B cell (primary cell): ENCODE results near the gene ALX1. TPM values are rescaled to one million over a fixed set of nuclear protein-coding genes. Genes with fewer than 3 reads are reported as not detected.

Experiments used
- ATAC-seq: fragments of 200-7000 bp; cut with Tn5 transposase; one replicate; pipeline ENCODE4 v1.10.0; 2021; ENCODE audit warnings: low read depth, mild to moderate bottlenecking, moderate number of reproducible peaks, moderate library complexity
- CTCF ChIA-PET: fragments of 350-600 bp; sonication (Branson Sonifier 250); formaldehyde crosslinking; loops from one replicate; lab custom pipeline; 2021; ENCODE audit warnings: antibody characterized with exemption, inconsistent platforms; lab: Charles Lee
- POLR2A ChIA-PET: fragments of 350-600 bp; sonication (Branson Sonifier 250); formaldehyde crosslinking; loops from one replicate; lab custom pipeline; 2021; ENCODE audit warnings: antibody characterized with exemption; lab: Charles Lee
- DNase-seq: peaks from one replicate; pipeline ENCODE4 v3.0.0; 2013
- H2AFZ ChIP-seq: 2 replicates; pipeline ENCODE4 v1.6.1; 2012; ENCODE audit warnings: mild to moderate bottlenecking, low read depth, low read length; ENCODE audit not compliant: insufficient read depth, poor library complexity, severe bottlenecking
- H3K27ac ChIP-seq, 2 donors: 1 replicate in 1 of 2; 2 replicates in 1 of 2; pipeline ENCODE4 v1.5.1; 2012 to 2013; ENCODE audit warnings: low read length in 2 of 2, mild to moderate bottlenecking in 2 of 2, moderate library complexity in 1 of 2
- H3K27me3 ChIP-seq, 4 experiments: fragments of 200-600 bp in 1 of 4; sonication (generic) in 1 of 4; replicated peaks in 1 of 4; 1 replicate in 2 of 4; 2 replicates in 2 of 4; pipeline versions ENCODE4 v1.6.1 to v1.7.0; 2013 to 2016; ENCODE audit warnings: low read length in 3 of 4, mild to moderate bottlenecking in 2 of 4, mixed read lengths in 1 of 4, moderate library complexity in 1 of 4; ENCODE audit not compliant: insufficient read depth in 4 of 4, control insufficient read depth in 3 of 4; ENCODE audit errors: control extremely low read depth in 1 of 4
- H3K36me3 ChIP-seq, 2 experiments: replicated peaks in 1 of 2; 1 replicate in 1 of 2; 2 replicates in 1 of 2; pipeline versions ENCODE4 v1.6.1 to v1.7.1; 2013; ENCODE audit warnings: low read length in 1 of 2; ENCODE audit not compliant: insufficient read depth in 2 of 2, control insufficient read depth in 1 of 2; ENCODE audit errors: control extremely low read depth in 1 of 2, extremely low read depth in 1 of 2
- H3K4me1 ChIP-seq, 2 donors: fragments of 200-600 bp in 1 of 2; sonication (generic) in 1 of 2; 1 replicate in 1 of 2; 2 replicates in 1 of 2; pipeline versions ENCODE4 v1.5.1 to v1.6.1; 2013 to 2017; ENCODE audit warnings: low read length in 2 of 2; ENCODE audit not compliant: control insufficient read depth in 2 of 2, insufficient read depth in 2 of 2
- H3K4me2 ChIP-seq: replicated peaks from 2 replicates; pipeline ENCODE3; 2012; ENCODE audit warnings: mild to moderate bottlenecking, low read depth, low read length; ENCODE audit not compliant: poor library complexity, severe bottlenecking
- H3K4me3 ChIP-seq, 5 experiments: fragments of 200-600 bp in 1 of 5; sonication (generic) in 1 of 5; 1 replicate in 3 of 5; 2 replicates in 2 of 5; pipeline versions ENCODE4 v1.5.1 to v1.7.0; 2011 to 2016; ENCODE audit warnings: low read length in 4 of 5, mild to moderate bottlenecking in 4 of 5, low read depth in 2 of 5, control low read depth in 1 of 5, moderate library complexity in 1 of 5; ENCODE audit not compliant: insufficient read depth in 1 of 5; ENCODE audit errors: control extremely low read depth in 1 of 5, extremely low read depth in 1 of 5
- H3K79me2 ChIP-seq: fragments of 200-600 bp; sonication (generic); one replicate; pipeline ENCODE4 v1.6.0; 2016; ENCODE audit warnings: low read length; ENCODE audit not compliant: control insufficient read depth, insufficient read depth
- H3K9ac ChIP-seq: fragments of 200-600 bp; sonication (generic); 2 replicates; pipeline ENCODE4 v1.6.1; 2017; ENCODE audit warnings: mild to moderate bottlenecking, low read length, moderate library complexity
- H3K9me3 ChIP-seq, 3 donors: one replicate each; pipeline versions ENCODE4 v1.6.1 to v1.7.1; 2013; ENCODE audit warnings: low read length in 2 of 3; ENCODE audit not compliant: control insufficient read depth in 2 of 3, insufficient read depth in 1 of 3; ENCODE audit errors: control extremely low read depth in 1 of 3
- H4K20me1 ChIP-seq: 2 replicates; pipeline ENCODE4 v1.6.0; 2012; ENCODE audit warnings: mild to moderate bottlenecking, low read length; ENCODE audit not compliant: insufficient read depth, control insufficient read depth, poor library complexity, severe bottlenecking
- H3K27ac Mint-ChIP-seq: one replicate; pipeline ENCODE4 v1.8.0; 2021; ENCODE audit warnings: mixed read lengths
- H3K27me3 Mint-ChIP-seq: one replicate; pipeline ENCODE4 v1.8.0; 2021; ENCODE audit warnings: mixed read lengths
- H3K4me1 Mint-ChIP-seq: one replicate; pipeline ENCODE4 v1.8.0; 2021; ENCODE audit warnings: mixed read lengths
- H3K4me3 Mint-ChIP-seq: one replicate; pipeline ENCODE4 v1.8.0; 2021; ENCODE audit warnings: mixed read lengths
- H3K9me3 Mint-ChIP-seq: one replicate; pipeline ENCODE4 v1.8.0; 2022; ENCODE audit warnings: mixed read lengths; ENCODE audit not compliant: insufficient read depth
- EZH2 ChIP-seq: IDR thresholded peaks from 2 replicates; pipeline ENCODE4 v1.6.1; 2012; ENCODE audit warnings: borderline replicate concordance, low read depth, mild to moderate bottlenecking, moderate library complexity, low read length; ENCODE audit not compliant: insufficient read depth, poor library complexity, severe bottlenecking
- WGBS: methylation state at CpG from one replicate; pipeline ENCODE4 v1.1.5; 2013; ENCODE audit warnings: missing lambda C conversion rate; ENCODE audit not compliant: insufficient coverage; 5-methylcytosine and 5-hydroxymethylcytosine counted together
- intact Hi-C: fragments of 100-400 bp; cut with micrococcal nuclease; formaldehyde crosslinking; loops from one replicate; pipeline ENCODE4 v1.10.0; 2022
- polyA plus RNA-seq: library from polyadenylated mRNA; depleted of rRNA; stranded (reverse); fragments of >200 nt; gene quantifications from 2 replicates; pipeline ENCODE4 v1.2.3, GENCODE V29; 2012
- total RNA-seq, 2 donors: library from RNA; stranded (reverse); fragments of 120-200 nt in 1 of 2; gene quantifications; 1 replicate in 1 of 2; 2 replicates in 1 of 2; pipeline versions ENCODE4 v1.2.3 to v1.2.4, GENCODE V29; 2013 to 2022
- TF ChIP-seq, protein P1 (sequence below): fragments of 200-600 bp; IDR thresholded peaks from one replicate; pipeline ENCODE4 v1.8.0; 2022; ENCODE audit warnings: antibody characterized with exemption, mild to moderate bottlenecking

Gene ALX1
- total and polyA plus RNA-seq, 2 donors (not counting 1 experiment from before 2014, with no cell fraction given): not detected

DNA sequence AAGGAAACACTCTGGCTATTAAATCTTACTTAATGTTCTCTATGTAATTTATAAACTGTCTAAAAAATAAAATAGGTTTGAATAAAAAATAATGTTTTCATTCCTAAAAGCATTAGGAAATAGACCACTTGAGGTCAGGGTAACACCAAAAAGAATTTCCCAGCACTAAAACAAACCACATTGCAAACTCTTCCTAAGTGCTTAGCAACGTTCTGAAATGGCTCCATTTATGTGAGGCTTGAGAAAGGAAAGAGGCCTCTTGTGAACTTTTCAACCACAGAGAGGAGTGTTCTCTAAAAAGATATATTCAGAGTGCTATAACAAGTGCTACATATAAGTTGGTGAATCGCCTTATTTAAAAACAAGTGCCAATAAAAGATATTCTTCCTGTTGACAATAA lies 42.7 kb downstream of the ALX1 start:
- intact Hi-C loops: no loop called here

DNA sequence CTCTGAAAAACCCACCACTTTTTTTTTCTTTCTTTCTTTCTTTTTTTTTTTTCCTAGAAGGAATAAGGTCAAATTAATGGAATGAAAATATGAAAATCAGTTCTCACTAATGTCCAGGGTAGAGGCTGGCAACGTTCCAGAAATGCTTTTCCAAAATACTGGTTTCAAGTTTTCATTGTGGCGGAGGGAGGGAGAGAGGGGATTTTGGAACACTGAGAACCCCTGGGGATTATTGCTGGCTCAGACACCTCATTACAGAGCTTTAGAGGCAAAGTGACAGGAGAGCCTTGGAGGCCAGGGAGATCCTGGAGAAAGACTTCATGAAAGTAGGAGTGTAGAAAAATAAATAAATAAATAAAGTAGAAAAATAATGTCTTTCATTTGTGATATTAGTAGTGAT lies 45.4 kb downstream of the ALX1 start:
- Mint-ChIP-seq H3K4me1 (no peaks in the 10 kb centered on the region), H3K27ac (no peak overlapping the region)
- no peak for ATAC-seq

More for the DNA sequence above, 42.7 kb downstream of the ALX1 start:
- DNase-seq (no peak), ATAC-seq (no peak)
- Histone ChIP-seq H2AFZ (no peak overlapping the region), H3K4me3 (no peak overlapping the region), H3K79me2 (no peaks in the 10 kb centered on the region), H3K27me3 (no peaks in the 10 kb centered on the region), H3K27ac (no peak overlapping the region), H4K20me1 (no peaks in the 10 kb centered on the region), H3K9me3 (no peaks in the 10 kb centered on the region), H3K9ac (no peak overlapping the region), H3K4me1 (no peaks in the 10 kb centered on the region), H3K36me3 (no peaks in the 10 kb centered on the region), H3K4me2 (no peak overlapping the region)
- H3K4me3 Mint-ChIP-seq: no peak overlapping the region
- H3K27ac Mint-ChIP-seq: no peak overlapping the region
- H3K27me3 Mint-ChIP-seq: no peaks in the 10 kb centered on the region
- H3K9me3 Mint-ChIP-seq: no peaks in the 10 kb centered on the region
- ChIA-PET CTCF (no interaction called here), POLR2A (no interaction called here)
- no CpG with 5 or more reads among the region's 2 CpGs for WGBS
- TF ChIP-seq, protein P1, sequence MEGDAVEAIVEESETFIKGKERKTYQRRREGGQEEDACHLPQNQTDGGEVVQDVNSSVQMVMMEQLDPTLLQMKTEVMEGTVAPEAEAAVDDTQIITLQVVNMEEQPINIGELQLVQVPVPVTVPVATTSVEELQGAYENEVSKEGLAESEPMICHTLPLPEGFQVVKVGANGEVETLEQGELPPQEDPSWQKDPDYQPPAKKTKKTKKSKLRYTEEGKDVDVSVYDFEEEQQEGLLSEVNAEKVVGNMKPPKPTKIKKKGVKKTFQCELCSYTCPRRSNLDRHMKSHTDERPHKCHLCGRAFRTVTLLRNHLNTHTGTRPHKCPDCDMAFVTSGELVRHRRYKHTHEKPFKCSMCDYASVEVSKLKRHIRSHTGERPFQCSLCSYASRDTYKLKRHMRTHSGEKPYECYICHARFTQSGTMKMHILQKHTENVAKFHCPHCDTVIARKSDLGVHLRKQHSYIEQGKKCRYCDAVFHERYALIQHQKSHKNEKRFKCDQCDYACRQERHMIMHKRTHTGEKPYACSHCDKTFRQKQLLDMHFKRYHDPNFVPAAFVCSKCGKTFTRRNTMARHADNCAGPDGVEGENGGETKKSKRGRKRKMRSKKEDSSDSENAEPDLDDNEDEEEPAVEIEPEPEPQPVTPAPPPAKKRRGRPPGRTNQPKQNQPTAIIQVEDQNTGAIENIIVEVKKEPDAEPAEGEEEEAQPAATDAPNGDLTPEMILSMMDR: no peak
- H3K4me1 Mint-ChIP-seq: no peaks in the 10 kb centered on the region

More for the DNA sequence above, 45.4 kb downstream of the ALX1 start:
- Histone ChIP-seq H3K4me1 (no peaks in the 10 kb centered on the region), H3K79me2 (no peaks in the 10 kb centered on the region), H3K4me2 (no peak overlapping the region), H3K27ac (no peak overlapping the region), H3K36me3 (no peaks in the 10 kb centered on the region), H4K20me1 (no peaks in the 10 kb centered on the region), H3K27me3 (no peaks in the 10 kb centered on the region), H3K9ac (no peak overlapping the region), H2AFZ (no peak overlapping the region), H3K4me3 (no peak overlapping the region), H3K9me3 (no peaks in the 10 kb centered on the region)
- intact Hi-C loops: no loop called here
- CTCF ChIA-PET: no interaction called here
- no peak overlapping the region for H3K4me3 Mint-ChIP-seq
- TF ChIP-seq EZH2: no peak
- TF ChIP-seq, protein P1: no peak
- 100% methylated on average over 1 of the region's 2 CpGs for WGBS
- DNase-seq: no peak
- no peaks in the 10 kb centered on the region for H3K27me3 Mint-ChIP-seq
- POLR2A ChIA-PET: no interaction called here
- no peaks in the 10 kb centered on the region for H3K9me3 Mint-ChIP-seq
